ENCODE data around the gene NF1. TPM values are rescaled to one million over a fixed set of nuclear protein-coding genes. Genes with fewer than 3 reads are reported as not detected.

The NF1 gene
- total RNA-seq, 1 donor from 2014 or later, result 58.7 TPM

DNA sequence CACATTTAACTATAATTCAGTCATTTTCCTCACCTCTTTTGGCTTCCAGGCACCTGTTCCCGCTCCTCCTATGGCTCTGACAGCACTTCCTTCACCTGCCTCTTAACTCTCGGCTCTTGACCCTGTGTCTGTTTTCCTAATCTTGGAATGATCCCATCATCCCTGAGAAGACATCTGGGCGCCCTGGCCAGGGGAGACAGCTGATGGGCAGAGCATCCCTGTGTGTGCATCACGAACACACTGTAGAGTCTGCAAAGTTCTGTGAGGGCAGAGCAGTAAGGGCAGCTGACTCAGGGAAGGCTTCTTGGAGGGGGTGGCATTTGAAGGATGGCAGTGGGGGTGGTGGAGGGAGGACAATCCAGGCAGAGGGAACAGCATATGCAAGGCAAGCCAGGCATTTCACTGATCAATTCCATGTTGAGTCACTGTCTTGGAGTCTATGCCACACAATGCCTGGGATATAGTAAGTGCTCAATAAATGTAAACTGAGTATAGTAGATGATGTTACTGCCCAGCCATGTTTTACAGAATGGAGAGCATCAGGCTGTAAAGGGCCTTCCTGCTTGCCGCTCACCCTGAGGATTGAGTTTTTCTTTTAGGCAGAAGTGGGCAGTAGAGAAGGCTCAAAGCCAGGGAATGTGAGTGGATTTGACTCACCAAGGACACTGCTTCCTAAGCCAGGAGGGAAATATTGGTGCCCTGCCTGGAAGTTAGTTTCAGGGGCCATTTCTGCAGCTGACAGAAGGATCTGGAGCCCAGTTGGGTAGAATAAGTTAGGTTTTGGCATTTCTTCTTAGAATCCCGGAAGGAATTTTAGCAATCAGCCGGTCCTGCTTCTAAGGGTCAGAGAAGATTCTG lies 290.9 kb downstream of the NF1 start:
- no peak overlapping the region for H3K27ac ChIP-seq
- H3K36me3 ChIP-seq, result no peaks in the 10 kb centered on the region
- no peak overlapping the region for H3K4me3 ChIP-seq
- H3K27me3 ChIP-seq, result no peaks in the 10 kb centered on the region
- no peaks in the 10 kb centered on the region for H3K9me3 ChIP-seq
- peaks cover under 1% of the 10 kb centered on the region for H3K4me1 ChIP-seq
- intact Hi-C loops (cut with DNase I), result no loop called here
- TF ChIP-seq POLR2AphosphoS5 (IDR thresholded peaks at IDR 0.05; ENCODE audit: insufficient read depth in 1 of 2, low read depth in 1 of 2) (no peak), POLR2A (IDR thresholded peaks at IDR 0.05) (no peak), CTCF (IDR thresholded peaks at IDR 0.05) (no peak)
- no peak for DNase-seq (ENCODE audit: extremely low spot score in 2 of 2)

GRCh38 chr17:31386542-31387075 lies 291.8 kb downstream of the NF1 start:
- peaks cover 8% of the 10 kb centered on the region for H3K4me1 ChIP-seq
- H3K9me3 ChIP-seq, result no peaks in the 10 kb centered on the region
- DNase-seq (ENCODE audit: extremely low spot score in 2 of 2), result no peak
- H3K4me3 ChIP-seq, result no peak overlapping the region
- H3K27ac ChIP-seq, result no peak overlapping the region
- intact Hi-C loops (cut with DNase I), result no loop called here
- TF ChIP-seq POLR2A (IDR thresholded peaks at IDR 0.05) (no peak), CTCF (IDR thresholded peaks at IDR 0.05) (no peak), POLR2AphosphoS5 (IDR thresholded peaks at IDR 0.05; ENCODE audit: insufficient read depth in 1 of 2, low read depth in 1 of 2) (no peak)
- H3K36me3 ChIP-seq, result no peaks in the 10 kb centered on the region
- no peaks in the 10 kb centered on the region for H3K27me3 ChIP-seq

DNA sequence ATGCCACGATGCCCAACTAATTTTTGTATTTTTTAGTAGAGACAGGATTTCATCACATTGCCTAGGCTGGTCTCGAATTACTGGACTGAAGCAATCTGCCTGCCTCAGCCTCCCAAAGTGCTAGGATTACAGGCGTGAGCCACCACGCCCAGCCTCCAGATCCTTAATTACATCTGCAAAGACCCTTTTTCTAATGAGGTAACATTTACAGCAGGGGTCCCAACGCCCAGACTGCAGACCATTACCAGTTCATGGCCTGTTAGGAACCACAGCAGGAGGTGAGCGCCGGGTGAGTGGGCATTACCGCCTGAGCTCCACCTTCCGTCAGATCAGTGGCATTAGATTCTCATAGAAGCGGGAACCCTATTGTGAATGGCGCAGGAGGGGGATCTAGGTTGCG lies 292.7 kb downstream of the NF1 start:
- H3K9me3 ChIP-seq, result no peaks in the 10 kb centered on the region
- H3K27ac ChIP-seq, result no peak overlapping the region
- peaks cover 14% of the 10 kb centered on the region for H3K4me1 ChIP-seq
- intact Hi-C loops (cut with DNase I), result no loop called here
- H3K4me3 ChIP-seq, result no peak overlapping the region
- TF ChIP-seq CTCF (IDR thresholded peaks at IDR 0.05) (no peak), POLR2AphosphoS5 (IDR thresholded peaks at IDR 0.05; ENCODE audit: insufficient read depth in 1 of 2, low read depth in 1 of 2) (no peak), POLR2A (IDR thresholded peaks at IDR 0.05) (no peak)
- no peak for DNase-seq (ENCODE audit: extremely low spot score in 2 of 2)
- H3K27me3 ChIP-seq, result no peaks in the 10 kb centered on the region
- H3K36me3 ChIP-seq, result no peaks in the 10 kb centered on the region

DNA sequence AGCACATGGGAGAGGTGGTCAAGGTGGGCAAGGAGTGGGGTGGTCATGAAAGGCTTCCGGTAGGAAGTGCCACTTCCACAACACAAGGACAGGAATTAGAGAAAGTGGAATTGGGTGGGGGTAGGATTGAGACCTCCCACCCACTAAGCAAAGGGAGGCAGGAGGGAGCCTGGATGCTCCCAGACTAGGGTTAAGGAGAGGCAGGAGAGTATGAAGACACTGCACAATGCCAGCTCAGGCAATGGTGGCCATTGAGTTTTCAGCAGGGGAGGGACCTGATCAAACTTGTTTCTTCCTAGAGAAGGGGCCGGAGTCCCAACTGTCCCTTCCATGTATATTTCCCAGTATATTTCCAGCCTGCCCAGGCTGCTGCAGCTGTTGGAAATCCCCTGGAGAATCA lies 293.6 kb downstream of the NF1 start:
- intact Hi-C loops (cut with DNase I), result no loop called here
- H3K27me3 ChIP-seq, result no peaks in the 10 kb centered on the region
- no peak overlapping the region for H3K4me3 ChIP-seq
- H3K27ac ChIP-seq, result no peak overlapping the region
- no peaks in the 10 kb centered on the region for H3K36me3 ChIP-seq
- H3K4me1 ChIP-seq, result peaks cover 18% of the 10 kb centered on the region
- H3K9me3 ChIP-seq, result no peaks in the 10 kb centered on the region
- DNase-seq (ENCODE audit: extremely low spot score in 2 of 2), result no peak
- TF ChIP-seq POLR2A (IDR thresholded peaks at IDR 0.05), result no peak
- TF ChIP-seq CTCF (IDR thresholded peaks at IDR 0.05), result no peak
